GM18868 (cell line): ENCODE measurements around the gene CFAP70.
"Not testable (repeated sequence)": the region's sequence is repeated elsewhere in the genome, so short reads cannot be mapped to it uniquely, and the experiment has no call there.

Experiments
- ATAC-seq: cut with Tn5 transposase; IDR thresholded peaks from one replicate; pipeline ENCODE4 v1.9.1; 2021; ENCODE audit warnings: mild to moderate bottlenecking, moderate library complexity; ENCODE audit not compliant: unreplicated experiment

CFAP70 gene

DNA sequence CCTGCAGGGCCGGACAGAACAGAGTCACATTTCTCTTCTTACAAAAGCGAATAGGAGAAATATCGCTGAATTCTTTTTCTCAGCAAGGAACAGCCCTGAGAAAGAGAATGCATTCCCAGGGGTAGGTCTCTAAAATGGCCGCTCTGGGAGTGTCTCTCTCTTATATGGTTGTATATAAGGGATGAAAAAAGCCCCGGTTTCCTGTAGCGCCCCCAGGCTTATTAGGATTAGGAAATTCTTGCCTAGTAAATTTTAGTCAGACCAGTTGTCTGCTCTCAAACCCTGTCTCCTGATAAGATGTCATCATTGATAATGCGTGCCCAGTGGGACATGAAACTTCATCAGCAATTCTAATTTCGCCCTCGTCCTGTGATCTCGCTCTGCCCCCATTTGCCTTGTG, 100.1 kb downstream of the CFAP70 start:
- ATAC-seq = not testable (repeated sequence)

DNA sequence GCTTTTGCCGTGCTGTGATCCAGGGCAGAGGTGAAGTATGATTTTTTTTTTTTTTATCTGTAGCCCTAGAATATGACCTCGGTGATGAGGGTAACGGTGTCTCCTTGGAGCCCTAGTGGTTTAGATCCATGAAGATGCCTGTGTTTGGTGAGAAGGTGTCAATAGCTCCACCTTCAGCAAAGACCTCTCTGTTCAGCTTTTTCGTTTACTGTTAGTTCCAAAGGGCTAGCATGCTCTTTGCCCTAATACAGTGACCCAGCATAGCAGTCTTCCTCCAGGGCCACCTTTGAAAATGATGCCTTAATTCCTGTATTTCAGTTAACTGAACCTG, 105.5 kb downstream of the CFAP70 start:
- no peak for ATAC-seq

DNA sequence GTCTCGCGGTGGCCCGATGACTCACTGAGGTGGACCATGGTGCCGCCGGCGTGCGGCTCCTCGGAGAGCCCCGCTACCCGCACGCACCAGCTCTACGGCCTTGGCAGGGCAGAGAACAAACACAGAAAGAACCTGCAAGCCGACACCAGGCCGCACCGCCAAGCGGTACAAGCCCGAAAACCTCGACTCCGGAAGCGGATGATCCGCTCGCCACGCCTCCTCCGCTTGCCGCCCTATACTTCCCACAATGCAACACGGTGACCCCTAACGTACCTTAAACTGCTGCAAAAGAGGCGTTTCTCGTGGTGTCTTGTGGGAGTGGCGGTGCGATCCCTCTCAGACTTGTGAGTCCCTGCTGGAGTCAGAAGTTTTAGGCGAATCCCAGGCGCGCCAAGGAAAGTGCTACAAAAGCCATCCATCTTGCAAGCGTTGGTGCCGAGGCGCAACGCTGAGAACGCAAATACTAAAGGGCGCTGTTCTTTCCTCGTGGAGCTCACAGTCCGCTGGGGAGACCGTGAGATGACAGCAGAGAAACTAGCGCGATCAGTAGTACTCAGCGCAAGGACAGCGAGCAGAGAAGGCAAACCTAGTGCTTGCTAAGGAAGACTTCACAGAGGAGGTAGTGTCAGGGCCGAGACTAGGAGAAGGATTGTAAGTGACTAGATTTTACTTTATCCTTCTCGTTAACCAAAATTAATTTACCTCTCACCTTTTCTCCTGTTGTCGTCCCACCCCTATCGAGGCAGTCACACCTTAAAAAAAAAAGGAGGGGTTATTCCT, 106.0 kb downstream of the CFAP70 start, which contains the start of gene MRPS16:
Gene MRPS16, minus strand, starts transcription at position 200 of the 780 bp plus-strand sequence. Its CDS starts 162 bp downstream, at position 38.
- peak; percentile 79 for ATAC-seq

DNA sequence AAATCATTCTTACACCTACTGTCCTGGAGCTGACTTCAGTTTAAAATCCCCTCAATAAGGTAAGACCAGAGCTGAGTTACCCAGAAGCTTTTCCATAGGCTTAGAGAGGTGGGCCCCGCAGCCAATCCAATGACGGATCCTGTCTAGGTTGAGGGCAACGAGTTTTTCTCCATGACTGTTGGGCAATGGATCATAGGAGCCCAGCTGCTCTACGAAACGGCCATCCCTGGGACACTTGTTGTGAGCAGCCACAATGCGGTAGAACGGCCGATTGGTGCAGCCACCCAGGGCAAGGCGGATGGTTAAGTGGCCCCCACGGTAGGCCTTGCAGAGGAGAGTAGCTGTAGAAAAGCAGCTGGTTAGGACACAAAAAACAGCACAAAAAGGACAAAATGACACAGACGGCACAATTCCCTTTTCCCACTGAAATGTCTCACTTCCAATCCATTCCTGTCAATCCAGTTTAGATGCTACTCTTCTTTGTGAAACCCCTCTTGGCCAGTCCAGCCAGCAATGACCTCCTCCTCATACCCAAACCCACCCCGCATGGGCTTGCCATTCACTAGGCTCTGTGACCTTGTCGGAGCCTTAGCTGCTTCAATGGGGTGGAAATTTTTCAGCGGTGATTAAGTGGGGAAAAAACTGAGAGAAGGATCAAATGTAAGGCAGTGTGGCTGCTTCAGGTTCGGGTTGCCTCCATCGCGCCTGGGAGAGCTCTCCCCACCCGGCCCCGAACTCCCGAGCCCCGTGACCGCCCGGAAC, 106.8 kb downstream of the CFAP70 start:
- no peak for ATAC-seq

DNA sequence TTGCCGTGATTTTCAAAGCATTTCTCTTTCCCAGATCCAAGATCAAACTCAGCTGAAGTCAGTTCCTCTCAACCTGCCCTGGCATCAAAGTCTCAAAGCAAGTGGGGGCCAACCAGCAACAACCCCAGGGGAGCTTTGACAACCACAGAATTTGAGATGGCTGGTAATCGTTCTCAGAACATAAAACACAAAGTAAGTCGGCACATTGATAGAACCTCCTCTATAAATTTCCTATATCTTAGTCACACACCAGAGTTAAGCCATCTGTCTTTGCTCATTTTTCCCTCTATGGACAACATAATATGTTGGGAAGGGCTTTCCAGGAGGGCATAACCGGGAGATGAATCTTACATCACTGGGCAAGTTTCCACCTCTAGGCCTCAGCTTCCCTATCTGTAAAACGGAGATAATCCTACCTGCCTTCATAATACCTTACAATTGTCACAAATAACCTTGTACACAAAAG, 110.4 kb downstream of the CFAP70 start:
- no peak for ATAC-seq

DNA sequence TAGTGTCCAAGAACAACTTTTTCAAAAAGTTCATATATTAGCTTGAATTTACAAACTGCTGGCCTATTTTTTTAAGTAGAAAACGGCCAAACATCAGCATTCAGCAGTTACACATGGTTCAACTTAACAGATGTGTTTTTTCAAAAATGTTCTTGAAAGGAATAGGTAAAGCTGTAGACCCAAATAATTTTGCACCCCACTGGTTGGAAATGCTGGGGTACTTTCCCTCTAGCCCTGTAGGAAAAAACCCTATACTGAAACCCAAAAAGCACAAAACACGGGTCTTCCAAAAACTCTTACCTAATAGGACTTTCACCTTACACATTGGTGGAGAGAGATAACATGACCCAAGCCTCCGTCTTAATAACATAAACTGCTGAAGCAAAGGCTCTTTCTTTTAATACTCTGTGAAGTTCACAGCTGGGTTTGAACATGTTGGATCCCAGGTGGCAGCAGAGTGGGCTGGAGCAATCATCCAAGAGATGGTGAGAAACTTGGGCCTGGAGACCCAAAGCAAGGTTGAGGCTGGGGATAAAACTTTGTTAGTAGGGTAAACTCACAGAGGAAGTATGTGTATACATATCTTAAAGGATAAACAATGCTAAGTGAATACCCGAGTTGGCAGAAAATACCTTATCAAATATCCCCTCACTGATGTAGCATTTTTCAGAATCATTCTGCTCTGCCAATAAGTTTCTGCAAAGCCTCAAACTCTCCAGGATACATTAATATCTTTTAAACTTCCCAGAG, 111.0 kb downstream of the CFAP70 start:
- ATAC-seq = no peak

DNA sequence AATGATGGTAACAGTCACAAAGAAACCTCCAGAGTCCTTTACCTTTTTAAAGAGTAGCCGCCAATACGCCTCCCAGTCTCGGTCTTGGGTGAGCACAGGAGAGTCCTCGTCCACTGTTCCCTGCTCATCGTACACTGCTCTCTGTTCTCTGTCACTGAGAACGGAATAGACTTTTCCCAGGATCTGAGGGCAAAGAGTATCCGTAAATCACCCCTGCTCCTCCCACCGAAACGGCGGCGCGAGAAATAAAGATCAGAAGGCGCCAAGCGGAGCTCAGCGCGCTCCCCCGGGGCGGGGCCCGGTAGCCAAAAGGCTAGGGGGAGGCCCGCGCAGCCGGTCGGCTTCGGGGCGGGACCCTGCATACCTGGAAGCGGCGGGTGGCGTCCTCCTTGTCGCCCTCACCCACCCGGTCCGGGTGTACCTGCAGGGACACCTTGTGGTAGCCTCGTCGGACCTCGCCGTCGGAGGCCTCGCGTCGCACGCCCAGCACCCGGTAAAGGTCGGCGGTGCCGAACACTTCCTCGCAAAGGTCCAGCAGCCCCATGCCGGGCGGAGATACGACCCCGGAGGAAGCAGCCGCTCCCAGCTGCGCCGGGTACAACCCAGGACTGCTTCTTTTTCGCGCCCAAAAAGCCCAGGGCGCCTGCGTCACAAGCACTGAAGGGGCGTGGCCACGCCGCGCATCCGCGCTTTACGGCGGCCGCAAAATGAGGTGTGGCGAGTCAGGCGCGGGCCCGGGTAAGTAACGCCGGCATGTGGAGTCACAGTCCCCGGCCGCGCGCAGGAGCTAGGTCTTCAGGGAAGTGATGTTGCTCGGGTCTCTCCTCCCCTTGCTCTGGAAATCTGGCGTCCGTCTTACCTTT, 111.8 kb downstream of the CFAP70 start, which contains the start of gene DNAJC9:
Gene DNAJC9, minus strand, starts transcription at position 610 of the 863 bp plus-strand sequence. Its CDS starts 66 bp downstream, at position 544.
- peak; percentile 79 for ATAC-seq

DNA sequence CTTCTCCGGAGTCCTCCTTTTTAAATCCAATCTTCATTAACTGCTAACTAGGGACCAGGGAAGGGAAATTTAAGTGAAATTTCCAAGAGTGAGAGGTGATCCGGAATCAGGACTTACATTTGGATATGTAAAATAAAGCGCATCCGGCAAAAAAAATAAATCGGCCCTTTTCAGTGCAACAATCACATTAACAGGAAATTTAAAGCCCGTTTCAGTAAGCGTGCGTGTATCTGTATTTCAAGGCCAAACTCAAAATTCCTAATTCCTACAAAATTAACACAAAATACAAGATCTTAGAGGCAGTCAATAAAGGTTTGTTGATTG, 112.4 kb downstream of the CFAP70 start:
- ATAC-seq = no peak

DNA sequence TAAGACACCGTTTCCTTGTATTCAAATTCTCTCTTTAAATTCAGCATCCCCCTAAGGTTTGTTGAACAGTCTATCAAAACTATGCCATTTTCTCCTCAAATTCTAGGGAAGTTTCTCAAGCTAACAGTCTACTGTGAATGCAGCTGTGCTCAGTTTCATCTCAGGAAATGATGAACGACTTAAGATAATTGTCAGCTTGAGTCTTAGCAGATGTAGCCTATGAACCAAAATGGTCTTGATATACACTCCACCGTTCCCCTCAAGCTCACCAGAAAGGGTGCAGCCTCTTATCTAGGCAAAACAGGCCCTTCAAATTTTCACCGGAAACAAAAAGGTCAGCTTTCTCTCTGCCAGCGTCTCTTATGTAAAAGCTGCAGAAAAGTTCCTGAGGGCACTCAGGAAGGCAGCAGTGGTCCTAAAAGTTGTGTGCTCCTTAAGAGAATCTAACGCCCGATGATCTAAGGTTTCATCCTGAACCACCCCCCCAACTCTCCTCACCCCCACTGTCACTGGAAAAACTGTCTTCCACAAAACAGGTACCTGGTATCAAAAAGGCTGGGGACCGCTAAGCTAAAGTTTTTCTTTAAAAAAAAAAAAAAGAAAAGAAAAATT, 113.7 kb downstream of the CFAP70 start:
- ATAC-seq = no peak

DNA sequence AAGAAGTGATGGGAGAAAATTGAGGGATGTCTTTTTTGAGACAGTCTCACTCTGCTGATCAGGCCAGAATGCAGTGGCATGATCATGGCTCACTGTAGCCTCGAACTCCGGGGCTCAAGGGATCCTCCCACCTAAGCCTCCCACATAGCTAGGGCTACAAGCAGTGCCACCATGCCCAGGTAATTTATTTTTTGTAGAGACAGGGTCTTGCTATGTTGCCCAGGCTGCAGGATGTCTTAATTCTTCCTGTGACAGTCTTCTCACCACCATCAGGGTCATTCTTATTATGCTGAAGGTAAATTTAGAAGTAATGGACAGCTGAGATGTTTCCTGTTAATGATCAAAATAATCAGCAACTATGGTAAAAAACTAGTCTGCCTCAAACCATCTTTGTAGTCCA, 118.8 kb downstream of the CFAP70 start:
- no peak for ATAC-seq

DNA sequence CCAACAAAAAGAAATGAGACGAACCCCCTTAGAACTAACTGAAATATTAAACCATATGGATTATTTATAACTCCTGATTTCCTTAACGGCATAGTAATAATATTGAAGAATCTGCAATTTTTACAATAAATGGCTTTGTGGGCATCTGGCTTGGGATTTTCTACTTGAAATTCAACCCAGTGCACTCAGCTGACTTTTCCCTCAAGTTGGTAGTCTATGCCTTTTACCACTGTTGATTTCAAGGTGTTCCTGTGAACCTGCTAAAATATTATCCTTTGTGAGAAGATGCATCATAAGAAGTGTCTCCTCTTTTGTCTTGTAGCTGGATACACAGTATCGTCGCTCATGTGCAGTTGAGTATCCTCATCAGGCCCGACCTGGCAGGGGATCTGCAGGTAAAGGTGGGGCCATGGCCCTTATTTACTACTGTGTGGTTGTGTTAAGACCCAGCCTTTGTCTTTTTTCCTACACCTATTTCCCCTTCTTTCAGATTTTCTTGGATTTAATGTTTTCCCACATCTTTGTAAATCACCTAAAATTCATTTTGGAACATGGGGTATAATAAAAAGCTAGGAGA, 119.6 kb downstream of the CFAP70 start:
- ATAC-seq = no peak

DNA sequence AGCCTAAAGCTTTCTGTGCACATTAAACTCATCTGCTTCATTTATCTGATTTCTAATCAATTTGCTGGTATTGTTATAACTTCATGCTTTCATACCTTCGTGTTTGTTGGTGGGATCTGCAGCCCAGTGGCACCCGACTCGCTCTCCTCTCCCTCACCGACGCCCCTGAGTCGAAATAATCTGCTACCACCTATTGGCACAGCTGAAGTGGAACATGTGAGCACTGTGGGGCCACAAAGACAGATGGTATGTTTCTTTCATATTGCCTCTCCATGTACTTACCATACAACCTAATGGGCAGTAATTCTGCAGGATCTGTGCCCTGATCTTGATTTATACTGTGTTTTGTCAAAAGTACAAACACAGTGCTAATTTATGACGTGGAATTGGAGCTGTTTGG, 124.0 kb downstream of the CFAP70 start:
- ATAC-seq = no peak

DNA sequence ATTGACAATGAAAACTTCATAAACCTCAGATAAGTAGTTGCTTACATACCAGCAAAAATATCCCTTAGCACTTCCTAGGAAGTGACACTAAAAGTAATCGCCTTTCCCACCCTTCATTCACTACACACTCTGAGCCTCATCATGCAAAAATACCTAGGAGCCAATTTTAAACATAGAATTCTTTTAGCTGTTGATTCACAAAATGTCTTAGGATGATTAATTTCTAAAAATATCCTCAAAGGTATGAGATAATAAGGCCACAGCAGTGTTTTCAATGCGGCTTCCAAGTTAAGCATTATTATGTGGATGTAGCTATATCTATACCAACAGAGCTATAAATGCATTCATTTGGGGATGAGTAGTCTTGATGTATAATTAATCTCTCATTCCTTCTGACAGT, 124.8 kb downstream of the CFAP70 start:
- no peak for ATAC-seq

DNA sequence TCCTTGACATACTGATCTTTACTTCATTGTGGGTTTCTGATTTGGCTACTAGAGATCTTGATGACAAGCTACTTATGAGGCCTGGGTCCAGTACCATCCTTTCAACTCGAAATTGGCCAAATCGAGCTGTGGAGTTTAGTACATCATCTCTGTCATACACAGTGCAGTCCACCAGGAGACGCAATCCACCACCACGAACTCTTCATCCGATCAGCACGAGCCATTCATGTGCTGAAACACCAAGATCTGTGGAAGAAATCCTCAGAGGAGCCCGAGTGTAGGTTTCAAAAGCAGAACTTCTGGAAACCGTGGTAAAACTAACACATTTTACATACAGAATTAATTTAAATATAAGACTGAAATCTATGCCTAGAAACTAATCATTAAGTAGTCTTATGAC, 125.8 kb downstream of the CFAP70 start:
- no peak for ATAC-seq

DNA sequence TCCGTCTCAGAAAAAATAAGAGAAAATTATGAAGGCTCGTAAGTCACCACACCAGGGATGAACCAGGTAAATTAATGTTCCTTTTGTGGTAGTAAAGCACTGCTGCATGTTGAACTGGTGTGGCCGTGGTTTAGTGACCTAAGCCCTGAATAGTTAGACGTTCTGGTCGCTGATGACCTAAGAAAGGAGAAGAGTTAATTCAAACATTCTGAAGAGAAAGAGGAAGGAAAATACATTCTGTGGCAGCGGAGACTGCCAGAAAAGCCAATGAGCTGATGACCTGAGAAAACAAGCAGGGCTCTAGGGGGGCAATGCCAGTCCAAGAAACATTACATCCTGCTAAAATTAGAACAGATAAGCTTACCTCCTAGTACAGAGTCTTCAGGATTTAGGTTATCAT, 129.1 kb downstream of the CFAP70 start:
- ATAC-seq = no peak

DNA sequence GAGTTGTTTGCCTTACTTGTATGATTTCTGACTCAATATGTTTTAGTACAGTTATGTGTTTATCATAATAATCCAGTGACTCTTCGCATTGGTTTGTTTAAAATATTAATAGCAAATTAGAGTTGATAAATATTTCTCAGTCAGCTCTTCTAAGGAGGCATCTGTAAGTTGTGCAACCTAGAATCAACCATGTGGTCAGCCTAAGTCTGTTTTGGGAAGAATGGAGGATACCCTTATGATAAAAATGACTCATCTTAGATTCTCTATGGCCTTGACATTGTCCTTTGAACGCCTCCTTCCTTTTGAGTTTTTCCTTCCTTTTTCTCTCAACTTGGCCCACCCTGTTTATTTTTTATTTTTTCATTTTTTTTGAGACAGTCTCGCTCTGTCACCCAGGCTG, 130.4 kb downstream of the CFAP70 start:
- no peak for ATAC-seq

DNA sequence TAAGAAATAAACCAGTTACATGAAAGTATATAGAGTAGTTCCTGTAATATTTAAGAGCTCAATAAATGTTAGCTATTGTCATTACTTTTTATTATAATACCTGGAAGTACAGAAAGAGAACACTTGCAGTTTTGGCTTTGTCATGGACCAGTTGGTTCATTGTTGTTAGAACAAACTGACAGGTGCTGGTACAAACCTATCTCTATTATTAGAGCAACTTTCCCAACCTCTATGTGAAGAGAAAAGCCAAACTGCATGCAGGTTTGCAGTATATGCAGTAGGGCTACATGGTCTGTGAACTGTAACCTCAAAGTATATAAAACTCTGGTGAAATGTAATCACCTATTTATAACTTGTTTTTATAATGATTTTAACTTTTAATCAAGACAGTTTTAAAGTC, 132.0 kb downstream of the CFAP70 start:
- ATAC-seq = no peak

DNA sequence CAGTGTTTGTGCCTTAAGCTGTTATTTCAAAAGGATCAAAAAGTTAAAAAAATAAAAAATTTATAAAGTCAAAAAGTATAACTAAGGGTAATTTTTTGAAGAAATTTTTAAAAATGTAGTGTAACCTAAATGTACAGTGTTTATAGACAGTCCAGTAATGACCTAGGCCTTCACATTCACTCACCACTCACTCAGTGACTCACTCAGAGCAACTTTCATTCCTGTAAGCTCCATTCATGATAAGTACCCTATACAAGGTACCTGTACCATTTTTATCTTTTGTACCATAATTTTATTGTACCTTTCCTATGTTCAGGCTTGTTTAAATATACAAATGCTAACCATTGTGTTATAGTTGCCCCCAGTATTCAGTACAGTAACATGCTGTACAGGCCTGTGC, 133.1 kb downstream of the CFAP70 start:
- ATAC-seq = no peak

DNA sequence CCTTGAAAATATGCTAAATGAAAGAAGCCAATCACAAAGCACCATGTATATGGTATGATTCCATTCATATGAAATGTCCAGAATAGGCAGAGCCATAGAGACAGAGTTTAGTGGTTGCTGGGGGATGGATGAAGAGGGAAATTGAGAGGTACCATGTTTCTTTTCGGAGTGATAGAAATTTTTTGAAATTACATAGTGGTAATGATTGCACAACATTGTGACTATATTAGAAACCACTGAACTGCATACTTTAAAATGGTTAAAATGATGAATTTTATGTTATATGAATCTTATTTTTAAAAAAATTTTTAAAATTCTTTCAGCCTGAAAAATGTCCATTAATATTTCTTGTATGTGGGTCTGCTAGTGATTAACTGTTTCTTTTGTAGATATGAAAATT, 137.7 kb downstream of the CFAP70 start:
- ATAC-seq = no peak

DNA sequence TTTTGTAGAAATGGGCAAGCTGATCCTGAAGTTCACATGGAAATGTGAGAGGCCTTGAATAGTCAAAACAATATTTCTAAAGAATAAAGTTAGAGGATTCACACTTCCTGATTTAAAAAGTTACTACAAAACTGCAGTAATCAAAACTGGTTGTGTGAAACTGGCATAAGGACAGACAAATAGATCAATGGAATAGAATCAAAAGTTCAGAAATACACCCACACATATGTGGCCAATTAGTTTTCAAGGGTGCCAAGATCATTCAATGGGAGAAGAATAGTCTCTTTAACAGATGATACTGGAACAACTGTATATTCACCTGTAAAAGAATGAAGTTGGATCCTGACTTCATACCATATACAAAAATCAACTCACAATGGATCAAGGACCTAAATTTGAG, 139.3 kb downstream of the CFAP70 start:
- ATAC-seq = no peak
